ENCODE measurements around the gene TSPAN11.

GRCh38 chr12:30978639-30979038 lies 52.1 kb downstream of the TSPAN11 start:
- no peak for TF ChIP-seq POLR2A (IDR thresholded peaks at IDR 0.05; ENCODE audit: low read length)
- no peak for TF ChIP-seq GATA1 (IDR thresholded peaks at IDR 0.05; ENCODE audit: low read depth, low read length)
